Measurements from ENCODE around the gene MYO7A.

Gene MYO7A

GRCh38 chr11:77089004-77089545 is 39.0 kb upstream of the MYO7A start:
- H3F3A ChIP-seq (ENCODE audit: insufficient read depth, low read length) = no peaks in the 10 kb centered on the region
- no peaks in the 10 kb centered on the region for H3K79me2 ChIP-seq (ENCODE audit: insufficient read depth, low read length)
- H3K4me2 ChIP-seq (ENCODE audit: low read length) = no peak overlapping the region
- H2AFZ ChIP-seq (ENCODE audit: low read length) = no peak overlapping the region
- H3K9ac ChIP-seq (ENCODE audit: low read length) = no peak overlapping the region
- no peaks in the 10 kb centered on the region for H3K4me1 ChIP-seq (ENCODE audit: insufficient read depth, low read length, severe bottlenecking)
- no peak for TF ChIP-seq EZH2 (IDR thresholded peaks at IDR 0.05; ENCODE audit: borderline replicate concordance, low read length)
- TF ChIP-seq, protein P1, sequence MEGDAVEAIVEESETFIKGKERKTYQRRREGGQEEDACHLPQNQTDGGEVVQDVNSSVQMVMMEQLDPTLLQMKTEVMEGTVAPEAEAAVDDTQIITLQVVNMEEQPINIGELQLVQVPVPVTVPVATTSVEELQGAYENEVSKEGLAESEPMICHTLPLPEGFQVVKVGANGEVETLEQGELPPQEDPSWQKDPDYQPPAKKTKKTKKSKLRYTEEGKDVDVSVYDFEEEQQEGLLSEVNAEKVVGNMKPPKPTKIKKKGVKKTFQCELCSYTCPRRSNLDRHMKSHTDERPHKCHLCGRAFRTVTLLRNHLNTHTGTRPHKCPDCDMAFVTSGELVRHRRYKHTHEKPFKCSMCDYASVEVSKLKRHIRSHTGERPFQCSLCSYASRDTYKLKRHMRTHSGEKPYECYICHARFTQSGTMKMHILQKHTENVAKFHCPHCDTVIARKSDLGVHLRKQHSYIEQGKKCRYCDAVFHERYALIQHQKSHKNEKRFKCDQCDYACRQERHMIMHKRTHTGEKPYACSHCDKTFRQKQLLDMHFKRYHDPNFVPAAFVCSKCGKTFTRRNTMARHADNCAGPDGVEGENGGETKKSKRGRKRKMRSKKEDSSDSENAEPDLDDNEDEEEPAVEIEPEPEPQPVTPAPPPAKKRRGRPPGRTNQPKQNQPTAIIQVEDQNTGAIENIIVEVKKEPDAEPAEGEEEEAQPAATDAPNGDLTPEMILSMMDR (IDR thresholded peaks at IDR 0.05; ENCODE audit: low read length) = no peak
- no peak overlapping the region for H3K4me3 ChIP-seq (ENCODE audit: low read depth, low read length, poor library complexity, severe bottlenecking)
- no peaks in the 10 kb centered on the region for H3K9me2 ChIP-seq (ENCODE audit: low read depth, low read length)
- H3K36me3 ChIP-seq (ENCODE audit: insufficient read depth, low read length) = no peaks in the 10 kb centered on the region
- no peaks in the 10 kb centered on the region for H4K20me1 ChIP-seq (ENCODE audit: insufficient read depth, low read length)
- no peaks in the 10 kb centered on the region for H3K9me3 ChIP-seq (ENCODE audit: low read length)
- H3K27ac ChIP-seq (ENCODE audit: low read depth, low read length, poor library complexity, severe bottlenecking) = no peak overlapping the region
- H3K27me3 ChIP-seq (ENCODE audit: insufficient read depth, low read length) = peaks cover 9% of the 10 kb centered on the region; the same call in 1 of the 2 replicates

DNA sequence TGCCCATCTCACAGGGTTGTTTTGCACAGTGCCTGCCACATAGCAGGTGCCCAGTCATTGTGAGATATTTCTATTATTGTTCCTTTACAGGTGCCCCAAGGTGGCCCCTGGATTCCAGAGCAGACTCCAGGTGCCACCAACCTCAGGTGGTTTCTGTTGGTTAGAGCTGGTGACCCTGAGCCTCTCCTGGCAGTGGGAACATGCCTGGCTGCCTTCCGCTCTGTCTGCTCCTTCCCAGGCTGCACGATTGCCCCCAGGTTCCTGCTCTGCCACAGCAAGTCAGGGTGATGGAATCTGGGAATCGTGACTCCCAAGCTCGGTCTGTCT is 38.0 kb upstream of the MYO7A start:
- no peak overlapping the region for H3K4me2 ChIP-seq (ENCODE audit: low read length)
- no peak overlapping the region for H3K4me3 ChIP-seq (ENCODE audit: low read depth, low read length, poor library complexity, severe bottlenecking)
- no peaks in the 10 kb centered on the region for H3K9me2 ChIP-seq (ENCODE audit: low read depth, low read length)
- TF ChIP-seq, protein P1 (IDR thresholded peaks at IDR 0.05; ENCODE audit: low read length) = no peak
- TF ChIP-seq EZH2 (IDR thresholded peaks at IDR 0.05; ENCODE audit: borderline replicate concordance, low read length) = no peak
- no peaks in the 10 kb centered on the region for H3F3A ChIP-seq (ENCODE audit: insufficient read depth, low read length)
- no peak overlapping the region for H3K27ac ChIP-seq (ENCODE audit: low read depth, low read length, poor library complexity, severe bottlenecking)
- H4K20me1 ChIP-seq (ENCODE audit: insufficient read depth, low read length) = no peaks in the 10 kb centered on the region
- H3K36me3 ChIP-seq (ENCODE audit: insufficient read depth, low read length) = no peaks in the 10 kb centered on the region
- no peaks in the 10 kb centered on the region for H3K9me3 ChIP-seq (ENCODE audit: low read length)
- no peak overlapping the region for H2AFZ ChIP-seq (ENCODE audit: low read length)
- H3K9ac ChIP-seq (ENCODE audit: low read length) = no peak overlapping the region
- H3K4me1 ChIP-seq (ENCODE audit: insufficient read depth, low read length, severe bottlenecking) = no peaks in the 10 kb centered on the region
- H3K79me2 ChIP-seq (ENCODE audit: insufficient read depth, low read length) = no peaks in the 10 kb centered on the region
- H3K27me3 ChIP-seq (ENCODE audit: insufficient read depth, low read length) = 0 out of 2 replicates have a peak, but pooled peaks cover 9% of the 10 kb centered on the region

- TF ChIP-seq, protein P1 (IDR thresholded peaks at IDR 0.05; ENCODE audit: low read length) = no peak
- TF ChIP-seq EZH2 (IDR thresholded peaks at IDR 0.05; ENCODE audit: borderline replicate concordance, low read length) = no peak
- Histone ChIP-seq H3K79me2 (ENCODE audit: insufficient read depth, low read length) (no peaks in the 10 kb centered on the region), H4K20me1 (ENCODE audit: insufficient read depth, low read length) (no peaks in the 10 kb centered on the region), H3K4me3 (ENCODE audit: low read depth, low read length, poor library complexity, severe bottlenecking) (no peak overlapping the region), H3F3A (ENCODE audit: insufficient read depth, low read length) (no peaks in the 10 kb centered on the region), H3K4me1 (ENCODE audit: insufficient read depth, low read length, severe bottlenecking) (no peaks in the 10 kb centered on the region), H3K4me2 (ENCODE audit: low read length) (no peak overlapping the region), H3K9me2 (ENCODE audit: low read depth, low read length) (no peaks in the 10 kb centered on the region), H2AFZ (ENCODE audit: low read length) (no peak overlapping the region), H3K9me3 (ENCODE audit: low read length) (no peaks in the 10 kb centered on the region), H3K9ac (ENCODE audit: low read length) (no peak overlapping the region), H3K27me3 (ENCODE audit: insufficient read depth, low read length) (0 out of 2 replicates have a peak, but pooled peaks cover 9% of the 10 kb centered on the region), H3K27ac (ENCODE audit: low read depth, low read length, poor library complexity, severe bottlenecking) (no peak overlapping the region), H3K36me3 (ENCODE audit: insufficient read depth, low read length) (no peaks in the 10 kb centered on the region)
Observed at GRCh38 chr11:77090373-77091111, 37.5 kb upstream of the MYO7A start.

Data from OCI-LY1 (cell line).